CD14-positive monocyte (primary cell): ENCODE measurements around the gene FAM163B. TPM values are rescaled to one million over a fixed set of nuclear protein-coding genes. Genes with fewer than 3 reads are reported as not detected.

Experiments
- DNase-seq, 3 donors: peaks; one replicate each; pipeline ENCODE4 v3.0.0-alpha.2; 2011 to 2022
- H2AFZ ChIP-seq: 2 replicates; pipeline ENCODE4 v1.6.0; 2012; ENCODE audit warnings: mild to moderate bottlenecking, low read depth, low read length, inconsistent platforms; ENCODE audit not compliant: insufficient read depth, poor library complexity, severe bottlenecking
- H3K27ac ChIP-seq, 2 donors: 1 replicate in 1 of 2; 2 replicates in 1 of 2; pipeline ENCODE4 v1.5.1; 2012 to 2013; ENCODE audit warnings: low read length in 2 of 2, control low read depth in 1 of 2, inconsistent platforms in 1 of 2, low read depth in 1 of 2, mild to moderate bottlenecking in 1 of 2
- H3K27me3 ChIP-seq, 2 donors: one replicate each; pipeline versions ENCODE4 v1.6.0 to v1.6.1; 2011 to 2013; ENCODE audit warnings: low read length in 2 of 2; ENCODE audit not compliant: control insufficient read depth in 2 of 2, insufficient read depth in 2 of 2
- H3K36me3 ChIP-seq, 2 donors: replicated peaks in 1 of 2; 1 replicate in 1 of 2; 2 replicates in 1 of 2; pipeline versions ENCODE4 v1.5.1 to v1.6.1; 2012 to 2013; ENCODE audit warnings: low read length in 2 of 2, control low read depth in 1 of 2, inconsistent platforms in 1 of 2, mild to moderate bottlenecking in 1 of 2; ENCODE audit not compliant: insufficient read depth in 2 of 2, control insufficient read depth in 1 of 2
- H3K4me1 ChIP-seq, 2 donors: 1 replicate in 1 of 2; 2 replicates in 1 of 2; pipeline versions ENCODE4 v1.5.1 to v1.6.1; 2012 to 2013; ENCODE audit warnings: low read length in 2 of 2, control low read depth in 1 of 2, inconsistent platforms in 1 of 2, mild to moderate bottlenecking in 1 of 2, moderate library complexity in 1 of 2; ENCODE audit not compliant: insufficient read depth in 2 of 2, control insufficient read depth in 1 of 2
- H3K4me2 ChIP-seq: replicated peaks from 2 replicates; pipeline ENCODE3; 2012; ENCODE audit warnings: low read length, moderate library complexity, mild to moderate bottlenecking; ENCODE audit not compliant: poor library complexity, severe bottlenecking; ENCODE audit errors: extremely low read depth
- H3K4me3 ChIP-seq, 3 experiments: fragments of 200-600 bp in 1 of 3; sonication (generic) in 1 of 3; replicated peaks in 1 of 3; 1 replicate in 2 of 3; 2 replicates in 1 of 3; pipeline ENCODE4 v1.5.1; 2011 to 2013; ENCODE audit warnings: low read length in 3 of 3, mild to moderate bottlenecking in 3 of 3, control low read depth in 2 of 3, low read depth in 2 of 3, inconsistent platforms in 1 of 3, moderate library complexity in 1 of 3
- H3K79me2 ChIP-seq: 2 replicates; pipeline ENCODE4 v1.6.0; 2012; ENCODE audit warnings: mild to moderate bottlenecking, control low read depth, inconsistent platforms, low read length, moderate library complexity; ENCODE audit not compliant: insufficient read depth
- H3K9ac ChIP-seq: 2 replicates; pipeline ENCODE4 v1.6.0; 2017; ENCODE audit warnings: low read length, mild to moderate bottlenecking; ENCODE audit not compliant: insufficient read depth, poor library complexity, severe bottlenecking
- H3K9me3 ChIP-seq, 2 donors: replicated peaks in 1 of 2; 1 replicate in 1 of 2; 2 replicates in 1 of 2; pipeline versions ENCODE4 v1.5.1 to v1.6.1; 2012 to 2013; ENCODE audit warnings: low read length in 2 of 2, control low read depth in 1 of 2; ENCODE audit not compliant: control insufficient read depth in 1 of 2, insufficient read depth in 1 of 2
- H4K20me1 ChIP-seq: 2 replicates; pipeline ENCODE4 v1.6.0; 2012; ENCODE audit warnings: mild to moderate bottlenecking, low read length, control low read depth, moderate library complexity; ENCODE audit not compliant: insufficient read depth
- H3K27ac Mint-ChIP-seq, 7 donors: one replicate each; pipeline ENCODE4 v1.8.0; 2020; ENCODE audit warnings: mild to moderate bottlenecking in 7 of 7, mixed read lengths in 7 of 7, moderate library complexity in 6 of 7, inconsistent platforms in 2 of 7
- H3K27me3 Mint-ChIP-seq, 3 donors: one replicate each; pipeline ENCODE4 v1.8.0; 2021 to 2022; ENCODE audit warnings: low read depth in 3 of 3, mild to moderate bottlenecking in 3 of 3, mixed read lengths in 3 of 3, moderate library complexity in 3 of 3, inconsistent platforms in 1 of 3
- H3K36me3 Mint-ChIP-seq, 2 donors: one replicate each; pipeline ENCODE4 v1.8.0; 2020; ENCODE audit warnings: mixed read lengths in 2 of 2, inconsistent platforms in 1 of 2, mild to moderate bottlenecking in 1 of 2
- H3K4me1 Mint-ChIP-seq: one replicate; pipeline ENCODE4 v1.8.0; 2020; ENCODE audit warnings: mild to moderate bottlenecking, mixed read lengths
- H3K4me3 Mint-ChIP-seq, 2 donors: one replicate each; pipeline ENCODE4 v1.8.0; 2020; ENCODE audit warnings: mild to moderate bottlenecking in 2 of 2, mixed read lengths in 2 of 2, moderate library complexity in 1 of 2
- H3K9me3 Mint-ChIP-seq, 7 donors: one replicate each; pipeline ENCODE4 v1.8.0; 2020 to 2022; ENCODE audit warnings: mixed read lengths in 7 of 7, mild to moderate bottlenecking in 6 of 7, moderate library complexity in 6 of 7, inconsistent platforms in 2 of 7
- CTCF ChIP-seq: fragments of 200-600 bp; IDR thresholded peaks from one replicate; pipeline ENCODE4 v1.8.0; 2022; ENCODE audit warnings: antibody characterized with exemption, mild to moderate bottlenecking
- WGBS: methylation state at CpG from one replicate; pipeline ENCODE4 v1.1.5; 2013; ENCODE audit warnings: missing lambda C conversion rate; ENCODE audit not compliant: insufficient coverage; 5-methylcytosine and 5-hydroxymethylcytosine counted together
- intact Hi-C, 2 donors: fragments of 100-400 bp; cut with micrococcal nuclease; formaldehyde crosslinking; loops; one replicate each; pipeline versions ENCODE4 v1.15.0 to v1.15.1; 2023
- polyA plus RNA-seq, 3 donors: library from polyadenylated mRNA; depleted of rRNA in 1 of 3; unstranded in 2 of 3; stranded (reverse) in 1 of 3; fragments of 300-500 nt in 2 of 3; fragments of >200 nt in 1 of 3; fragmentation: Illumina TruSeq in 2 of 3; gene quantifications; 1 replicate in 2 of 3; 2 replicates in 1 of 3; pipeline ENCODE4 v1.2.3, GENCODE V29; 2012 to 2021

Gene FAM163B
- polyA plus RNA-seq, 3 donors = not detected

- TF ChIP-seq CTCF = no peak
- H3K79me2 ChIP-seq = no peaks in the 10 kb centered on the region
- H3K27ac ChIP-seq = no peak overlapping the region
- no peak overlapping the region for H3K4me2 ChIP-seq
- H2AFZ ChIP-seq = no peak overlapping the region
- no peaks in the 10 kb centered on the region for H3K9me3 ChIP-seq
- Mint-ChIP-seq H3K4me1 (no peaks in the 10 kb centered on the region), H3K4me3 (no peak overlapping the region), H3K27ac (no peak overlapping the region), H3K9me3 (no peaks in the 10 kb centered on the region), H3K36me3 (no peaks in the 10 kb centered on the region), H3K27me3 (peaks cover 0 to 17% (median 12%) of the 10 kb centered on the region in 3 donors)
- intact Hi-C loops = no loop called here
- no peaks in the 10 kb centered on the region for H4K20me1 ChIP-seq
- no peaks in the 10 kb centered on the region for H3K36me3 ChIP-seq
- 95% methylated on average over 8 of the region's 8 CpGs for WGBS
- H3K4me3 ChIP-seq = no peak overlapping the region
- no peaks in the 10 kb centered on the region for H3K4me1 ChIP-seq
- no peak for DNase-seq
- H3K27me3 ChIP-seq = no peaks in the 10 kb centered on the region
- no peak overlapping the region for H3K9ac ChIP-seq
These were observed 30.4 kb upstream of the FAM163B start for GRCh38 chr9:133639613-133640012.

- no peaks in the 10 kb centered on the region for H3K4me1 Mint-ChIP-seq
- Histone ChIP-seq H3K79me2 (no peaks in the 10 kb centered on the region), H3K27ac (no peak overlapping the region), H3K4me1 (no peaks in the 10 kb centered on the region), H3K9ac (no peak overlapping the region), H4K20me1 (no peaks in the 10 kb centered on the region), H3K27me3 (no peaks in the 10 kb centered on the region), H3K4me3 (no peak overlapping the region), H2AFZ (no peak overlapping the region), H3K4me2 (no peak overlapping the region), H3K9me3 (no peaks in the 10 kb centered on the region), H3K36me3 (no peaks in the 10 kb centered on the region)
- peaks cover 2 to 17% (median 12%) of the 10 kb centered on the region in 3 donors for H3K27me3 Mint-ChIP-seq
- H3K27ac Mint-ChIP-seq = no peak overlapping the region
- H3K4me3 Mint-ChIP-seq = no peak overlapping the region
- no peaks in the 10 kb centered on the region for H3K36me3 Mint-ChIP-seq
- WGBS = 85% methylated on average over 7 of the region's 8 CpGs
- intact Hi-C loops = no loop called here
- DNase-seq = no peak
- H3K9me3 Mint-ChIP-seq = no peaks in the 10 kb centered on the region
- no peak for TF ChIP-seq CTCF
These were observed 29.5 kb upstream of the FAM163B start for GRCh38 chr9:133638711-133639110.
